Right lung (tissue), 5 donors: Measurements from ENCODE around the gene PPM1H. TPM values are rescaled to one million over a fixed set of nuclear protein-coding genes. Genes with fewer than 3 reads are reported as not detected.

Experiments used
- DNase-seq, 2 donors: peaks; one replicate each; pipeline ENCODE4 v3.0.0-alpha.2; 2013
- polyA plus RNA-seq, 5 donors: library from polyadenylated mRNA; unstranded; fragments of 120-200 nt; gene quantifications; one replicate each; pipeline versions ENCODE4 v1.2.1 to v1.2.3, GENCODE V29; 2013; ENCODE audit warnings: inconsistent platforms in 1 of 5, low replicate concordance in 1 of 5; ENCODE audit not compliant: insufficient read length in 5 of 5, insufficient read depth in 1 of 5

Gene PPM1H
- polyA plus RNA-seq, 5 donors: 5.3 to 13.0 (median 8.5) TPM

DNA sequence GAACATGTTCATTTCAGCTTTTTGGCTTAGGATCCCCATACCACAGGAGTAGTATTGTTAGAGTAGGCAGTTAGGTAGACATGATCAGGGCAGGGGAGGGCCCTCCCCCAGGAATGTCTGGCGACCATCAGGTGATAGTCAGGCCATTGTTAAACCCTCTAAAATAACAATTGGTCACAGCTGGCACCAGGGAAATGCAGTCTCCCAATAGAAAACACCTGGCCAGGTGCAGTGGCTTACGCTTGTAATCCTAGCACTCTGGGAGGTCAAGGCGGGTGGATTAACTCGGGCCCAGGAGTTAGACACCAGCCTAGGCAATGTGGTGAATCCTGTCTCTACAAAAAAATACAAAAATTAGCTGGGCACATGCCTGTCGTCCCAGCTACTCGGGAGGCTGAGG, 281.2 kb downstream of the PPM1H start:
- no peak for DNase-seq

- DNase-seq: no peak
These were observed 281.6 kb downstream of the PPM1H start for GRCh38 chr12:62653304-62653703.

DNA sequence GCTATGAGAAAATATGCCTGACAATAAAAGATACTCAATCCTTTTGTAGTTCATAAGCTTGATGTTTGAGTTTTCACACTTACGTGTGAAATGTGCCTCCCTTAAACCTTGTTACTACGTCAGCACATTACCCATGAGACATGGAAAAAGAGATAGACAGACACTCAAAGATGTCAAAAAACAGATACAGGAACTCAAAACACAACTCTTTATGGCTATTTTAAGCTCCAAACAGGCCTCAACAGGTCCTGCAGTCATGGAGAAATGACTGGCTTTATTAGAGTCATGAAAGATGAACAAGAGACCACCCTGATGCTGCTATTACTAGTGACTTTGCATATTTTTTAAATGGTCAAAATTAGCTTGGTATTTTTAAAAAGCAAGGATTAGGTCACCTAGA, 283.8 kb downstream of the PPM1H start:
- DNase-seq: no peak

GRCh38 chr12:62649412-62650138, 285.4 kb downstream of the PPM1H start:
- no peak for DNase-seq

- DNase-seq: no peak
These were observed 287.4 kb downstream of the PPM1H start for GRCh38 chr12:62647586-62647985.

GRCh38 chr12:62646566-62646965, 288.4 kb downstream of the PPM1H start:
- no peak for DNase-seq

GRCh38 chr12:62643486-62643885, 291.5 kb downstream of the PPM1H start:
- no peak for DNase-seq

DNA sequence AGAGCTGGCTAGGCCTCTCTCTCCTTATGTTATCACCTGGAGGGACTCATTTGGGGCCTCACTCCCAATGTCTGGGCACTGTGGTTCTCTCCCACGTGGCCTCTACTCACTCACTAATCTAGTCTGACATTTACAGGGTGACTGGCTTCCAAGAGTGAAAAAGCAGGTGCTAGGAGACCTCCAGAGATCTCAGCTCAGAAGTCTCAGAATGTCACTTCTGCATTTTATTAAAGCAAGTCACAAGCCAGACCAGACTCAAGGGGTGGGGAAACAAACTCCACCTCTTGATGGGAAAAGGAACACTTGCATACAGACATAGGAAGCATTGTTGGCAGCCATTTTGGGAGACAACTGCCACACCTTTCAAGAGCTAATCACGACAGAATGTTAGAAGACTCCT, 292.5 kb downstream of the PPM1H start:
- DNase-seq: no peak

GRCh38 chr12:62640910-62641448, 294.0 kb downstream of the PPM1H start:
- no peak for DNase-seq

DNA sequence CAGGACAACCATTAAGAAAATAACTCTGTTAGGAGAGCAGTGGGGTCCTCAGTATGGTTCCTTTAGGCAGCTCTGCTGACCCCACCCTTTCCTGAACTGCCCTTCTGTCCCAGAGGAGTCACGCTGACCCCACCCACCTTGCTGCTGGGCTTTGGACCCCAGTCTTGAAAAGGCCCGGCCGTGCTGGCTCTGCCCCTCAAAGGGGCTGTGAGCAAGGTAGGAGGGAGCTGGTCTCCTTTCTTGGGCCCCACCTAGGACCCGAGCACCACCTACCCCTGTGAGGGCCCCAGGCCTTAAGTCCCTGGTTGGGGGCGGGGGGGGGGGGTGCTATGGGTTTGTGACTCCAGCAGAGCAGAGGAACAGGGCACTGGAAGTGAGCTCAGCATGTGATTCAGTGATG, 297.3 kb downstream of the PPM1H start:
- no peak for DNase-seq

GRCh38 chr12:62635649-62636048, 299.3 kb downstream of the PPM1H start:
- no peak for DNase-seq

DNA sequence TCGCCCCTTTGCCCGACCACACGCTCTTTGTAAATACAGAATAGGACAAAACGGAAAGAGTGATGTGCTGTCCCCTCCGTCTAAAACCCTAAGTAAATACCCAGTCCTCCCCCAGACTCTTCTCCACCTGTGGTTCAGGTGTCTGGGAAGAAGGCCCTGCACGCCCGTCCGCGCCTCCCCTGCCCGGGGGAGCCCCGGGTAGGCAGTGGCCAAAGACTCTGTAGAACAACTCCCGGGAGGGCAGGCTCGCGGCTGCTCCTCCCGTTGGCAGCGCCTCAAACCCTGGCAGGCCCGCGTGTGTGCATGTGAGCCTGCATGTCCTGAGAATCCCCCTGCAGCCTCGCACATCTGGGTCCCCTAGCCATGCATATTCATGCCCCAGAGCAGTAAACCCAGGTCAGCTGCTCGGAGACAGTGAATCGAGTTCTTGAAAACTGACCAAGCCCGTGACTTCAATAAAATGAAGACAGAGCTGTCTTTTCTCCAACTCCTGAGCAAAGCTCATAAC, 302.5 kb downstream of the PPM1H start:
- DNase-seq: peak in 1 of 2 donors; percentile 24

DNA sequence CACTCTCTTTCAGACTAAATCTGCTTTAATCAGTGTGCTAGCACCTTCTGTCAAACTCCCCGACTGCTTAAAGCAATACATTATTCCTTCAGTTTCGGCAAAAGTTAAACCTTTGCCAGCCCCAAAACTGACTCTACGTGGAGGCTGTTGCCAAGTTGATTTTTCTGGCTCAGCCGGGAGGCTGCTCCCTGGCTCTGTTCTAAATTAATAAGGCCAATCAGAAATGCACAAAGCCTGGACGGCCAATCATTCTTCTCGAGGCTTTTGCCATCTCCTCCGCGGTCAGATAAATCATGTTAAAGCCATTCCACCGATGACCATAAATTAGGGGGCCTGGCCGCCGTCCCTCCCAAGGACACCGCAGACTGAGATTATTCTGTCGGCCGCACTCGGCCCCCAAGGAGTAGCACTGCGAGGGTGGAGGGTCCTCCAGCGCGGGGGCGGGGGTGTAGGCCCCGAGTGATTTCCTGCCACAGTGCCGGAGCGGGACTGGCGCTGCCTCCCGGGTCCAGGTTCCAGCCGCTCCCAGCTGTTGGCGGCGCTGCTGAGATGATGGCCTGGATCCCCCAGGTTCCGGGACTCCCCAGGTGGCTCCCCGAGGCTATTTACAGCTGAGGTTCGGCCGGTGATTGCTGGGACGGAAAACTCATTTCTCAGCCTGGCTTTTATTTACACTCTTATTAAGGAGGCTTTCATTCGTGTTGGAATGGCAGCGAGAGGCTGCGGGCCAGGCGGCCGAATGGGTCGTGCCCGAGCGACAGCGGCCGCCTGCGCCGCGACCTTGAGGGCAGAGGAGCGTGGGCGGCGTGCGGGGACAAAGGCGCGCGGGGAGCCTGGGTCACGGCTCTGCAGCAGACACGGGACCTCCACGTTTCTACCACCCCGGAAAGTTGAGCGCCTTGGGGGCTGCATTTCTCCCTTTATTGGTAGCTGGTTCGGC, 303.2 kb downstream of the PPM1H start:
- DNase-seq: peak; percentile 51 to 54

DNA sequence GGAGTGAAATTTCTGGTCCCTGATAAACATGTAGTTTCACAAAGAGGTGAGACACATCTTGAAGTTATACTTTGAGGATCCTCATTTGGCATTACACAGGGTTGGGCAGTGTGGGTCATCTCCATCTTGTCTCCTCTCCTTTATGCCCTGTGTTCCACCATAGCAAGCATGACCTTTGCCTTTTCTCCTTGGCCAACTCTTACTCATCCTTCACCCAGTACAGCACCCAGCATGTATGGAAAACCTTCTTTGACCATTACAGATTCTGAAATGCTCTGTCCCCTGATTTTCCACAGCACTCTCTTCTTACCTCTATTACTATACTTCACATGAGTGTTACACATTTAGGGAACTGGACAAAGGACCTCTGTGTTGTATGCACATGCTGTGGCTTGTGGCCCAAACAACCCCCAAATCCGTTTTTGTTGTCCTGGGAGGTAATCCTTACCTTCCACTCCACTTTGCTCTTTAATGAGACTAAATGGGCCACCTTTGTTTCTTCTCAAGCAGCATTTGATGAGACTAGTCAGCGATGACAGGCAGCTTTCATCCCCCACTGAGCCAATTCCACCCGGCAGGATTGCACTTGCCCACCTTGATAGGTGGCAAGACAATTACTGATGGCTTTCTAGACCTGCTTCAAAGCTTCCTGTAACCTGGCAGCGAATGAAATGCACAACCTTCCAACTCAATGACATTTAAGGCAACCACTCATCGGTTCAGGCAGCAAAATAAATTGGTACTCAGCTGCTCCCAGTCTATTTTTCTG, 304.8 kb downstream of the PPM1H start:
- no peak for DNase-seq

GRCh38 chr12:62629413-62629812, 305.5 kb downstream of the PPM1H start:
- no peak for DNase-seq

- DNase-seq: no peak
These were observed 307.8 kb downstream of the PPM1H start for GRCh38 chr12:62627181-62627580.

DNA sequence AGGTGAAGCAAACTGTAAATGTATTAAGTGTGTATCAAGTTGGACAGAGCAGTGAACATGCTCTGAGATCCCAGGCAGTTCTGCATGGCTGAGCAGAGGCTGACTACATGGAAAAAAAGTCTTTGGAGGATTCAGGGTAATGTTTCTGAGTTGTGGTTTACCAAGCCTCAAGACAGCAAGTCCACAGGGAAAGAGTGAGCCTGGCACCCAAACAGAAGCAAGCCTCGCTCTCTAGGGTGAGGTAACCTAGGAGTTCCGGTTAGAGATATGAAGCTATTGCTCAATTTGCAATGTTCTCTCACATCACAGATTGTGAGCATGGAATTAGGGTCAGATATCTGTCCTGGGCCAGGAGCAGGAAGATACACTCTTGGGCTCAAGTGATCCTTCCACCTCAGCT, 309.7 kb downstream of the PPM1H start:
- DNase-seq: no peak

GRCh38 chr12:62622177-62622576, 312.8 kb downstream of the PPM1H start:
- no peak for DNase-seq

GRCh38 chr12:62621101-62621638, 313.8 kb downstream of the PPM1H start:
- DNase-seq: no peak

- DNase-seq: no peak
These were observed 316.0 kb downstream of the PPM1H start for GRCh38 chr12:62618930-62619329.

- DNase-seq: no peak
These were observed 316.6 kb downstream of the PPM1H start for GRCh38 chr12:62618319-62618718.
